HepG2 (cell line): Measurements from ENCODE around the gene AGER. TPM values are rescaled to one million over a fixed set of nuclear protein-coding genes. Genes with fewer than 3 reads are reported as not detected.

ENCODE experiments used
- FOXC1 ChIP-seq: sonication (generic); formaldehyde crosslinking; IDR thresholded peaks from 2 replicates; pipeline ENCODE4 v1.8.0; 2022; ENCODE audit warnings: mild to moderate bottlenecking, missing genetic modification reagents, borderline replicate concordance
- HMG20B ChIP-seq: conservative IDR thresholded peaks from 2 replicates; pipeline ENCODE4 v1.6.1; 2016; ENCODE audit warnings: missing genetic modification reagents, missing compliant biosample characterization
- HNRNPUL1 ChIP-seq: fragments of 200-400 bp; formaldehyde crosslinking; IDR thresholded peaks from 2 replicates; pipeline ENCODE4 v1.6.1; 2017; ENCODE audit warnings: low read depth, mild to moderate bottlenecking, low read length, moderate library complexity
- KLF6 ChIP-seq: IDR thresholded peaks from 2 replicates; pipeline ENCODE4 v1.8.0; 2016; ENCODE audit warnings: missing biosample characterization, missing genetic modification reagents
- NKX3-1 ChIP-seq: sonication (generic); formaldehyde crosslinking; IDR thresholded peaks from 2 replicates; pipeline ENCODE4 v1.5.0; 2020; ENCODE audit warnings: missing genetic modification reagents
- NR2F1 ChIP-seq, 2 experiments: fragments of 450-650 bp in 1 of 2; formaldehyde crosslinking in 1 of 2; IDR thresholded peaks; 2 replicates each; pipeline versions ENCODE4 v1.5.0 to v1.6.1; 2016 to 2020; ENCODE audit warnings: mild to moderate bottlenecking in 1 of 2, missing compliant biosample characterization in 1 of 2, missing genetic modification reagents in 1 of 2, moderate library complexity in 1 of 2
- SOX6 ChIP-seq, 2 experiments: fragments of 450-650 bp in 1 of 2; sonication (generic) in 1 of 2; formaldehyde crosslinking in 1 of 2; IDR thresholded peaks; 2 replicates each; pipeline versions ENCODE4 v1.4.0 to v1.6.1; 2017 to 2020; ENCODE audit warnings: antibody characterized with exemption in 1 of 2, mild to moderate bottlenecking in 1 of 2, missing genetic modification reagents in 1 of 2
- TEAD3 ChIP-seq: optimal IDR thresholded peaks from 2 replicates; pipeline ENCODE3; 2016; ENCODE audit warnings: borderline replicate concordance
- ZFP90 ChIP-seq: sonication (generic); formaldehyde crosslinking; IDR thresholded peaks from 2 replicates; pipeline ENCODE4 v1.8.0; 2022; ENCODE audit warnings: missing genetic modification reagents, mild to moderate bottlenecking, inconsistent platforms, borderline replicate concordance
- ZNF607 ChIP-seq: sonication (generic); formaldehyde crosslinking; IDR thresholded peaks from 2 replicates; pipeline ENCODE4 v1.5.1; 2020; ENCODE audit warnings: missing genetic modification reagents, mild to moderate bottlenecking, borderline replicate concordance
- ZNF746 ChIP-seq: sonication (generic); formaldehyde crosslinking; IDR thresholded peaks from 2 replicates; pipeline ENCODE4 v1.8.0; 2022; ENCODE audit warnings: mild to moderate bottlenecking, missing genetic modification reagents
- ZSCAN9 ChIP-seq: IDR thresholded peaks from 2 replicates; pipeline ENCODE4 v1.6.1; 2016; ENCODE audit warnings: borderline replicate concordance
- polyA plus RNA-seq, 8 experiments: library from polyadenylated mRNA; depleted of rRNA in 3 of 8; stranded (reverse) in 7 of 8; unstranded in 1 of 8; fragments of >200 nt; fragmentation: Illumina TruSeq in 4 of 8; extraction: Trizol in 4 of 8; gene quantifications; 2 replicates each; pipeline versions ENCODE4 v1.2.1 to v1.2.3, GENCODE V29; 2011 to 2016; ENCODE audit warnings: low read depth in 4 of 8, missing spikeins in 1 of 8, mixed read lengths in 1 of 8; ENCODE audit not compliant: insufficient read depth in 1 of 8
- total RNA-seq, 5 experiments: library from RNA; depleted of rRNA; stranded (reverse); fragments of >200 nt; fragmentation: Illumina TruSeq; extraction: Trizol; gene quantifications; 2 replicates each; pipeline ENCODE4 v1.2.3, GENCODE V29; 2016; ENCODE audit warnings: low read depth in 1 of 5
- TF ChIP-seq, protein P1 (sequence below): sonication (generic); formaldehyde crosslinking; conservative IDR thresholded peaks from 2 replicates; pipeline ENCODE4 v1.4.0; 2020; ENCODE audit warnings: missing genetic modification reagents
- TF ChIP-seq, protein P2 (sequence below), 2 experiments: fragments of 450-650 bp in 1 of 2; sonication (generic) in 1 of 2; formaldehyde crosslinking; IDR thresholded peaks; 2 replicates each; pipeline versions ENCODE4 v1.5.0 to v1.8.0; 2020 to 2022; ENCODE audit warnings: mild to moderate bottlenecking in 1 of 2, missing genetic modification reagents in 1 of 2
- TF ChIP-seq, protein P3 (sequence below): sonication (generic); formaldehyde crosslinking; IDR thresholded peaks from 2 replicates; pipeline ENCODE4 v1.4.0; 2020; ENCODE audit warnings: missing genetic modification reagents
- TF ChIP-seq, protein P4 (sequence below): sonication (generic); formaldehyde crosslinking; IDR thresholded peaks from 2 replicates; pipeline ENCODE4 v1.4.0; 2020; ENCODE audit warnings: mild to moderate bottlenecking, missing genetic modification reagents
- TF ChIP-seq, protein P5 (sequence below): sonication (generic); formaldehyde crosslinking; IDR thresholded peaks from 2 replicates; pipeline ENCODE4 v1.4.0; 2020; ENCODE audit warnings: missing genetic modification reagents, borderline replicate concordance
- TF ChIP-seq, protein P6 (sequence below): sonication (generic); formaldehyde crosslinking; IDR thresholded peaks from 2 replicates; pipeline ENCODE4 v1.4.0; 2020; ENCODE audit warnings: missing genetic modification reagents

The AGER gene
- total and polyA plus RNA-seq, 2 of the 13 experiments (the other 11 are each of a cell fraction or from before 2014, with no cell fraction given), result 1.9 to 5.1 TPM

DNA sequence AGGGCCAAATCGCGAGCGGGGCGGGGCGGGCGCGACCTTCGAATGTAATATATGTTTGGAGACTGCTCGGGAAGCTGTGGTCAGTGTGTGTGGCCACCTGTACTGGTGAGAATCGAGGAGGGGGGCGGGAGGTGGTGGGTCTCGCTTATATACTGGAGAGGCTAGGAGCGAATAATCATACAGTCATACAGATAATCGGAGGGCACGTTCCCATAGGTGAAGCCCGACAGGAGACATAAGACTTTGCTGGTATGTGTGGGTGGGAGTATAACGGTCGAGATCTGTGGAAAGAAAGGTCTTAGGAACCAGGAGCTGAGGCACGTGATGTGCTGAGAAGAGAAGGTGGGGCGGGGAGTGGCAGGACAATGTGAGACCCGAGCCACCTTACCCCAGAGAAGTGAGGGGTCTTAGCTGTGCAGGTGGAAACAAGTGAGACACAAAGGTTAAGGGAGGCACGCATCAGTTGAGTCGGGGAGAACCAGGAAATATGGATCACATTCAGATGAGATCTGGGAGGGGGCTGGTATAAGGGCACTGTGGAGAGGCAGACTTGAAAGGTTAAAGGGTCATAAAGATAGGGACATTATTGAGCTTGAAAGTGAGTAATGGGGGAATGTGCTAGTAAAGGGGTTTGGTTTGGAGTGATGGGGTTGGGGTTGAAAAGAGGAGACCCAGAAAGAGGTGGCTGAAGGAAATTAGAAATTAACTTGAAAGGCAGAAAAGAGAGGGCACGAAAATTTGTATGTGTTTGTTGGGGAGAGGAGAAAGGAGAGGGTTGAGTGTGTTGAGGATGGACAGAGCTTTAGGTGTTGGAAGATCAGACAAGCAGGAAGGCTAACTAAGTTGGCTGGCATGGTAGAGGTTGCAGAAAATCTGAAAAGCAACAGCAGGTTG lies 5.3 kb downstream of the AGER start (continued):
- TF ChIP-seq, protein P1, sequence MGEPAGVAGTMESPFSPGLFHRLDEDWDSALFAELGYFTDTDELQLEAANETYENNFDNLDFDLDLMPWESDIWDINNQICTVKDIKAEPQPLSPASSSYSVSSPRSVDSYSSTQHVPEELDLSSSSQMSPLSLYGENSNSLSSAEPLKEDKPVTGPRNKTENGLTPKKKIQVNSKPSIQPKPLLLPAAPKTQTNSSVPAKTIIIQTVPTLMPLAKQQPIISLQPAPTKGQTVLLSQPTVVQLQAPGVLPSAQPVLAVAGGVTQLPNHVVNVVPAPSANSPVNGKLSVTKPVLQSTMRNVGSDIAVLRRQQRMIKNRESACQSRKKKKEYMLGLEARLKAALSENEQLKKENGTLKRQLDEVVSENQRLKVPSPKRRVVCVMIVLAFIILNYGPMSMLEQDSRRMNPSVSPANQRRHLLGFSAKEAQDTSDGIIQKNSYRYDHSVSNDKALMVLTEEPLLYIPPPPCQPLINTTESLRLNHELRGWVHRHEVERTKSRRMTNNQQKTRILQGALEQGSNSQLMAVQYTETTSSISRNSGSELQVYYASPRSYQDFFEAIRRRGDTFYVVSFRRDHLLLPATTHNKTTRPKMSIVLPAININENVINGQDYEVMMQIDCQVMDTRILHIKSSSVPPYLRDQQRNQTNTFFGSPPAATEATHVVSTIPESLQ (CRISPR knock-in tag), result 0 out of 2 replicates have a peak, but pooled peaks have one; percentile 16
- TF ChIP-seq HMG20B (CRISPR knock-in tag) (0 out of 2 replicates have a peak, but pooled peaks have one; percentile 9), SOX6 (IDR thresholded peaks at IDR 0.05) (no peak), SOX6 (CRISPR knock-in tag; IDR thresholded peaks at IDR 0.05) (peak; percentile 36; the same call in 1 of the 2 replicates), FOXC1 (CRISPR knock-in tag) (peak; percentile 71; the same call in 1 of the 2 replicates), ZNF607 (CRISPR knock-in tag) (0 out of 2 replicates have a peak, but pooled peaks have one; percentile 9), HNRNPUL1 (no peak), NR2F1 (CRISPR knock-in tag; IDR thresholded peaks at IDR 0.05) (peak in 1 of 2 experiments; percentile 41; a peak in 2 of 4 replicates), ZNF746 (CRISPR knock-in tag) (no peak), ZSCAN9 (CRISPR knock-in tag) (no peak), KLF6 (CRISPR knock-in tag) (no peak), TEAD3 (CRISPR knock-in tag) (peak; percentile 31), NKX3-1 (CRISPR knock-in tag) (no peak), ZFP90 (CRISPR knock-in tag) (0 out of 2 replicates have a peak, but pooled peaks have one; percentile 53)
- TF ChIP-seq, protein P2, sequence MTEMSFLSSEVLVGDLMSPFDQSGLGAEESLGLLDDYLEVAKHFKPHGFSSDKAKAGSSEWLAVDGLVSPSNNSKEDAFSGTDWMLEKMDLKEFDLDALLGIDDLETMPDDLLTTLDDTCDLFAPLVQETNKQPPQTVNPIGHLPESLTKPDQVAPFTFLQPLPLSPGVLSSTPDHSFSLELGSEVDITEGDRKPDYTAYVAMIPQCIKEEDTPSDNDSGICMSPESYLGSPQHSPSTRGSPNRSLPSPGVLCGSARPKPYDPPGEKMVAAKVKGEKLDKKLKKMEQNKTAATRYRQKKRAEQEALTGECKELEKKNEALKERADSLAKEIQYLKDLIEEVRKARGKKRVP (CRISPR knock-in tag; IDR thresholded peaks at IDR 0.05), result 0 out of 4 replicates have a peak, but pooled peaks of 1 of the 2 experiments have one; percentile 27
- TF ChIP-seq, protein P3, sequence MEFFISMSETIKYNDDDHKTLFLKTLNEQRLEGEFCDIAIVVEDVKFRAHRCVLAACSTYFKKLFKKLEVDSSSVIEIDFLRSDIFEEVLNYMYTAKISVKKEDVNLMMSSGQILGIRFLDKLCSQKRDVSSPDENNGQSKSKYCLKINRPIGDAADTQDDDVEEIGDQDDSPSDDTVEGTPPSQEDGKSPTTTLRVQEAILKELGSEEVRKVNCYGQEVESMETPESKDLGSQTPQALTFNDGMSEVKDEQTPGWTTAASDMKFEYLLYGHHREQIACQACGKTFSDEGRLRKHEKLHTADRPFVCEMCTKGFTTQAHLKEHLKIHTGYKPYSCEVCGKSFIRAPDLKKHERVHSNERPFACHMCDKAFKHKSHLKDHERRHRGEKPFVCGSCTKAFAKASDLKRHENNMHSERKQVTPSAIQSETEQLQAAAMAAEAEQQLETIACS (CRISPR knock-in tag), result no peak
- TF ChIP-seq, protein P4, sequence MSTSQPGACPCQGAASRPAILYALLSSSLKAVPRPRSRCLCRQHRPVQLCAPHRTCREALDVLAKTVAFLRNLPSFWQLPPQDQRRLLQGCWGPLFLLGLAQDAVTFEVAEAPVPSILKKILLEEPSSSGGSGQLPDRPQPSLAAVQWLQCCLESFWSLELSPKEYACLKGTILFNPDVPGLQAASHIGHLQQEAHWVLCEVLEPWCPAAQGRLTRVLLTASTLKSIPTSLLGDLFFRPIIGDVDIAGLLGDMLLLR, result peak; percentile 13; the same call in 1 of the 2 replicates
- TF ChIP-seq, protein P5, sequence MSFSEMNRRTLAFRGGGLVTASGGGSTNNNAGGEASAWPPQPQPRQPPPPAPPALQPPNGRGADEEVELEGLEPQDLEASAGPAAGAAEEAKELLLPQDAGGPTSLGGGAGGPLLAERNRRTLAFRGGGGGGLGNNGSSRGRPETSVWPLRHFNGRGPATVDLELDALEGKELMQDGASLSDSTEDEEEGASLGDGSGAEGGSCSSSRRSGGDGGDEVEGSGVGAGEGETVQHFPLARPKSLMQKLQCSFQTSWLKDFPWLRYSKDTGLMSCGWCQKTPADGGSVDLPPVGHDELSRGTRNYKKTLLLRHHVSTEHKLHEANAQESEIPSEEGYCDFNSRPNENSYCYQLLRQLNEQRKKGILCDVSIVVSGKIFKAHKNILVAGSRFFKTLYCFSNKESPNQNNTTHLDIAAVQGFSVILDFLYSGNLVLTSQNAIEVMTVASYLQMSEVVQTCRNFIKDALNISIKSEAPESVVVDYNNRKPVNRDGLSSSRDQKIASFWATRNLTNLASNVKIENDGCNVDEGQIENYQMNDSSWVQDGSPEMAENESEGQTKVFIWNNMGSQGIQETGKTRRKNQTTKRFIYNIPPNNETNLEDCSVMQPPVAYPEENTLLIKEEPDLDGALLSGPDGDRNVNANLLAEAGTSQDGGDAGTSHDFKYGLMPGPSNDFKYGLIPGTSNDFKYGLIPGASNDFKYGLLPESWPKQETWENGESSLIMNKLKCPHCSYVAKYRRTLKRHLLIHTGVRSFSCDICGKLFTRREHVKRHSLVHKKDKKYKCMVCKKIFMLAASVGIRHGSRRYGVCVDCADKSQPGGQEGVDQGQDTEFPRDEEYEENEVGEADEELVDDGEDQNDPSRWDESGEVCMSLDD (CRISPR knock-in tag), result peak; percentile 28; the same call in 1 of the 2 replicates
- TF ChIP-seq, protein P6, sequence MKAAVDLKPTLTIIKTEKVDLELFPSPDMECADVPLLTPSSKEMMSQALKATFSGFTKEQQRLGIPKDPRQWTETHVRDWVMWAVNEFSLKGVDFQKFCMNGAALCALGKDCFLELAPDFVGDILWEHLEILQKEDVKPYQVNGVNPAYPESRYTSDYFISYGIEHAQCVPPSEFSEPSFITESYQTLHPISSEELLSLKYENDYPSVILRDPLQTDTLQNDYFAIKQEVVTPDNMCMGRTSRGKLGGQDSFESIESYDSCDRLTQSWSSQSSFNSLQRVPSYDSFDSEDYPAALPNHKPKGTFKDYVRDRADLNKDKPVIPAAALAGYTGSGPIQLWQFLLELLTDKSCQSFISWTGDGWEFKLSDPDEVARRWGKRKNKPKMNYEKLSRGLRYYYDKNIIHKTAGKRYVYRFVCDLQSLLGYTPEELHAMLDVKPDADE (CRISPR knock-in tag), result no peak
